H1 (cell line): ENCODE measurements around the gene RLN1. TPM values are rescaled to one million over a fixed set of nuclear protein-coding genes. Genes with fewer than 3 reads are reported as not detected.

ENCODE experiments used
- CTCF ChIA-PET: fragments of 300-600 bp; sonication (Branson Sonifier 250); formaldehyde crosslinking; loops from one replicate; lab custom pipeline; 2021; ENCODE audit not compliant: partially characterized antibody; lab: Charles Lee
- POLR2A ChIA-PET: fragments of 300-600 bp; sonication (Branson Sonifier 250); formaldehyde crosslinking; loops from one replicate; lab custom pipeline; 2021; ENCODE audit warnings: inconsistent platforms; ENCODE audit not compliant: partially characterized antibody; lab: Charles Lee
- DNase-seq, 2 experiments: peaks; one replicate each; pipeline versions ENCODE4 v3.0.0 to v3.0.0-alpha.2; 2010 to 2022; ENCODE audit warnings: low spot score in 2 of 2, low read depth in 1 of 2, mixed read lengths in 1 of 2
- FAIRE-seq: peaks from 2 replicates; lab custom pipeline; 2011; peaks lifted over from hg19 to GRCh38; lab: Jason Lieb, UNC
- H2AFZ ChIP-seq: 2 replicates; pipeline ENCODE4 v1.8.1; 2012; ENCODE audit warnings: low read length, inconsistent platforms
- H2AK5ac ChIP-seq: 2 replicates; pipeline ENCODE4 v1.6.1; 2013; ENCODE audit warnings: low read depth, low read length
- H2BK120ac ChIP-seq: replicated peaks from 2 replicates; pipeline ENCODE3; 2013; ENCODE audit warnings: low read depth, low read length, inconsistent platforms
- H2BK12ac ChIP-seq: 2 replicates; pipeline ENCODE4 v1.6.1; 2013; ENCODE audit warnings: low read depth, low read length
- H2BK15ac ChIP-seq: 2 replicates; pipeline ENCODE4 v1.6.1; 2013; ENCODE audit warnings: low read length
- H2BK20ac ChIP-seq: 2 replicates; pipeline ENCODE4 v1.6.1; 2013; ENCODE audit warnings: low read length
- H2BK5ac ChIP-seq: 2 replicates; pipeline ENCODE4 v1.6.1; 2013; ENCODE audit warnings: low read depth, low read length
- H3K14ac ChIP-seq: 2 replicates; pipeline ENCODE4 v1.6.1; 2013; ENCODE audit warnings: inconsistent platforms; ENCODE audit not compliant: insufficient read length
- H3K18ac ChIP-seq: 2 replicates; pipeline ENCODE4 v1.6.1; 2013; ENCODE audit warnings: low read length; ENCODE audit errors: extremely low read depth
- H3K23ac ChIP-seq: 2 replicates; pipeline ENCODE4 v1.6.1; 2013; ENCODE audit warnings: inconsistent platforms; ENCODE audit not compliant: insufficient read length
- H3K23me2 ChIP-seq: 2 replicates; pipeline ENCODE4 v1.6.1; 2013; ENCODE audit warnings: low read depth, low read length
- H3K27ac ChIP-seq: 2 replicates; pipeline ENCODE4 v1.6.1; 2011; ENCODE audit warnings: low read depth, low read length, inconsistent platforms
- H3K27me3 ChIP-seq, 4 experiments: replicated peaks in 1 of 4; 1 replicate in 1 of 4; 2 replicates in 3 of 4; pipeline versions ENCODE4 v1.6.1 to v1.8.1; 2011 to 2013; ENCODE audit warnings: low read length in 3 of 4, mild to moderate bottlenecking in 3 of 4, inconsistent platforms in 2 of 4, mixed read lengths in 2 of 4, moderate library complexity in 1 of 4; ENCODE audit not compliant: control insufficient read depth in 3 of 4, insufficient read depth in 3 of 4; ENCODE audit errors: extremely low read depth in 1 of 4
- H3K36me3 ChIP-seq, 4 experiments: 2 replicates each; pipeline versions ENCODE4 v1.6.1 to v1.8.1; 2011 to 2013; ENCODE audit warnings: mild to moderate bottlenecking in 4 of 4, low read length in 3 of 4, moderate library complexity in 2 of 4, control low read depth in 1 of 4, inconsistent platforms in 1 of 4; ENCODE audit not compliant: insufficient read depth in 4 of 4, control insufficient read depth in 2 of 4
- H3K4ac ChIP-seq: replicated peaks from 2 replicates; pipeline ENCODE3; 2013; ENCODE audit warnings: low read length, low read depth, mixed read lengths, inconsistent platforms; ENCODE audit not compliant: insufficient read length
- H3K4me1 ChIP-seq, 4 experiments: replicated peaks in 1 of 4; 1 replicate in 1 of 4; 2 replicates in 3 of 4; pipeline versions ENCODE4 v1.6.1 to v1.8.1; 2011 to 2013; ENCODE audit warnings: low read length in 3 of 4, inconsistent platforms in 2 of 4, mixed read lengths in 1 of 4; ENCODE audit not compliant: insufficient read depth in 4 of 4, control insufficient read depth in 3 of 4
- H3K4me2 ChIP-seq, 2 experiments: 2 replicates each; pipeline versions ENCODE4 v1.6.1 to v1.8.1; 2011 to 2013; ENCODE audit warnings: low read depth in 2 of 2, low read length in 2 of 2, control low read depth in 1 of 2, inconsistent platforms in 1 of 2, mild to moderate bottlenecking in 1 of 2; ENCODE audit not compliant: insufficient read depth in 1 of 2
- H3K4me3 ChIP-seq, 4 experiments: fragments of 200-600, 300-600 bp in 1 of 4; sonication (generic), shearing (Covaris generic), sonication (Bioruptor Twin) in 1 of 4; 2 replicates each; pipeline versions ENCODE4 v1.5.1 to v1.8.1; 2011 to 2016; ENCODE audit warnings: low read length in 4 of 4, low read depth in 3 of 4, control low read depth in 2 of 4, inconsistent platforms in 2 of 4, mild to moderate bottlenecking in 2 of 4, mixed read lengths in 1 of 4, moderate library complexity in 1 of 4; ENCODE audit not compliant: insufficient read depth in 2 of 4; ENCODE audit errors: extremely low read depth in 1 of 4
- H3K56ac ChIP-seq: replicated peaks from 2 replicates; pipeline ENCODE3; 2013; ENCODE audit warnings: low read depth, mild to moderate bottlenecking, mixed read lengths, low read length, inconsistent platforms; ENCODE audit not compliant: insufficient read length
- H3K79me1 ChIP-seq: 2 replicates; pipeline ENCODE4 v1.6.1; 2013; ENCODE audit warnings: low read depth, low read length, control low read depth
- H3K79me2 ChIP-seq, 2 experiments: 2 replicates each; pipeline versions ENCODE4 v1.6.1 to v1.8.1; 2012 to 2013; ENCODE audit warnings: low read length in 2 of 2, mild to moderate bottlenecking in 2 of 2, inconsistent platforms in 1 of 2; ENCODE audit not compliant: insufficient read depth in 2 of 2, control insufficient read depth in 1 of 2
- H3K9ac ChIP-seq, 4 experiments: replicated peaks in 1 of 4; 1 replicate in 1 of 4; 2 replicates in 3 of 4; pipeline versions ENCODE4 v1.6.1 to v1.8.1; 2011 to 2013; ENCODE audit warnings: low read depth in 3 of 4, low read length in 3 of 4, control low read depth in 2 of 4, mild to moderate bottlenecking in 2 of 4, moderate library complexity in 2 of 4, inconsistent platforms in 1 of 4; ENCODE audit errors: extremely low read depth in 1 of 4
- H3K9me3 ChIP-seq, 2 experiments: 2 replicates each; pipeline versions ENCODE4 v1.6.1 to v1.8.1; 2012 to 2013; ENCODE audit warnings: mild to moderate bottlenecking in 2 of 2, moderate library complexity in 2 of 2, control low read depth in 1 of 2, inconsistent platforms in 1 of 2, low read depth in 1 of 2, low read length in 1 of 2, mixed read lengths in 1 of 2; ENCODE audit not compliant: insufficient read depth in 2 of 2
- H4K20me1 ChIP-seq, 2 experiments: replicated peaks in 1 of 2; 2 replicates each; pipeline versions ENCODE3 to v1.8.1; 2011 to 2013; ENCODE audit warnings: inconsistent platforms in 2 of 2, low read length in 2 of 2, mild to moderate bottlenecking in 1 of 2; ENCODE audit not compliant: insufficient read depth in 2 of 2, control insufficient read depth in 1 of 2
- H4K5ac ChIP-seq: 2 replicates; pipeline ENCODE4 v1.6.1; 2013; ENCODE audit warnings: low read length, low read depth, mixed read lengths, inconsistent platforms; ENCODE audit not compliant: insufficient read length
- H4K8ac ChIP-seq: 2 replicates; pipeline ENCODE4 v1.8.0; 2013; ENCODE audit warnings: mild to moderate bottlenecking, moderate library complexity, low read length, inconsistent platforms; ENCODE audit not compliant: insufficient read depth; ENCODE audit errors: extremely low read depth
- H4K91ac ChIP-seq: replicated peaks from 2 replicates; pipeline ENCODE3; 2013; ENCODE audit warnings: low read length, mixed read lengths, inconsistent platforms; ENCODE audit not compliant: insufficient read length
- ASH2L ChIP-seq: fragments of 200-600, 300-600 bp; sonication (generic); IDR thresholded peaks from one replicate; pipeline ENCODE4 v1.7.1; 2017; ENCODE audit warnings: low read length
- CBX5 ChIP-seq: fragments of 300-800, 300-1000 bp; sonication (generic); IDR thresholded peaks from 2 replicates; pipeline ENCODE4 v1.7.1; 2016; ENCODE audit warnings: antibody characterized with exemption, low read length, low read depth
- CEBPB ChIP-seq: IDR thresholded peaks from 2 replicates; pipeline ENCODE4 v1.6.1; 2012; ENCODE audit warnings: low read depth, low read length
- CHD2 ChIP-seq: IDR thresholded peaks from 2 replicates; pipeline ENCODE4 v1.6.1; 2012; ENCODE audit warnings: low read length, improper control_type of control experiment
- KDM4A ChIP-seq: IDR thresholded peaks from one replicate; pipeline ENCODE4 v1.7.1; 2012; ENCODE audit warnings: low read depth, mild to moderate bottlenecking, moderate library complexity, low read length, inconsistent platforms; ENCODE audit not compliant: severe bottlenecking
- MAFK ChIP-seq: IDR thresholded peaks from 2 replicates; pipeline ENCODE4 v1.6.1; 2012; ENCODE audit warnings: low read depth, mild to moderate bottlenecking, improper control_type of control experiment, low read length
- POLR2A ChIP-seq, 2 experiments: IDR thresholded peaks; 1 replicate in 1 of 2; 2 replicates in 1 of 2; pipeline ENCODE4 v1.6.1; 2011; ENCODE audit warnings: low read depth in 2 of 2, low read length in 2 of 2, mild to moderate bottlenecking in 2 of 2; ENCODE audit errors: control extremely low read depth in 1 of 2
- POLR2AphosphoS5 ChIP-seq: IDR thresholded peaks from 2 replicates; pipeline ENCODE4 v1.6.1; 2011; ENCODE audit warnings: low read depth, low read length
- RAD21 ChIP-seq, 2 experiments: IDR thresholded peaks in 1 of 2; conservative IDR thresholded peaks in 1 of 2; 2 replicates each; pipeline ENCODE4 v1.6.1; 2011; ENCODE audit warnings: low read depth in 2 of 2, low read length in 2 of 2, improper control_type of control experiment in 1 of 2, inconsistent platforms in 1 of 2, mild to moderate bottlenecking in 1 of 2, moderate library complexity in 1 of 2
- SP2 ChIP-seq: IDR thresholded peaks from 2 replicates; pipeline ENCODE4 v1.6.1; 2012; ENCODE audit warnings: mild to moderate bottlenecking, low read length, inconsistent platforms
- YY1 ChIP-seq: IDR thresholded peaks from 2 replicates; pipeline ENCODE4 v1.6.1; 2011; ENCODE audit warnings: low read depth, mild to moderate bottlenecking, low read length
- WGBS, 2 experiments: shearing (Covaris generic) in 1 of 2; methylation state at CpG; one replicate each; pipeline versions ENCODE4 v1.1.6 to v1.1.7; 2013 to 2015; ENCODE audit warnings: low lambda C conversion rate in 2 of 2, mixed read lengths in 2 of 2, inconsistent platforms in 1 of 2, low coverage in 1 of 2, missing lambda C conversion rate in 1 of 2; ENCODE audit not compliant: insufficient replicate concordance in 2 of 2, insufficient coverage in 1 of 2, insufficient read length in 1 of 2; ENCODE audit errors: extremely low coverage in 1 of 2, missing lambda C conversion rate in 1 of 2; 5-methylcytosine and 5-hydroxymethylcytosine counted together
- polyA plus RNA-seq, 7 experiments: library from polyadenylated mRNA; depleted of rRNA in 3 of 7; stranded (reverse) in 5 of 7; unstranded in 2 of 7; fragments of >200 nt in 5 of 7; fragments of 200-250 nt in 2 of 7; gene quantifications; 1 replicate in 5 of 7; 2 replicates in 1 of 7; 4 replicates in 1 of 7; pipeline versions ENCODE4 v1.2.1 to v1.2.3, GENCODE V29; 2011 to 2013; ENCODE audit warnings: missing spikeins in 2 of 7, mixed read lengths in 2 of 7
- total RNA-seq: library from RNA; stranded (reverse); fragmentation: NEBNext Ultra II Directional; extraction: Animal tissue kit (Norgen Biotek cat#: 25700); gene quantifications from 2 replicates; pipeline ENCODE4 v1.2.1, GENCODE V29; 2021

Gene RLN1
- total and polyA plus RNA-seq, 2 of the 8 experiments (the other 6 are each of a cell fraction or from before 2014, with no cell fraction given) = 0.51 to 0.80 TPM

DNA sequence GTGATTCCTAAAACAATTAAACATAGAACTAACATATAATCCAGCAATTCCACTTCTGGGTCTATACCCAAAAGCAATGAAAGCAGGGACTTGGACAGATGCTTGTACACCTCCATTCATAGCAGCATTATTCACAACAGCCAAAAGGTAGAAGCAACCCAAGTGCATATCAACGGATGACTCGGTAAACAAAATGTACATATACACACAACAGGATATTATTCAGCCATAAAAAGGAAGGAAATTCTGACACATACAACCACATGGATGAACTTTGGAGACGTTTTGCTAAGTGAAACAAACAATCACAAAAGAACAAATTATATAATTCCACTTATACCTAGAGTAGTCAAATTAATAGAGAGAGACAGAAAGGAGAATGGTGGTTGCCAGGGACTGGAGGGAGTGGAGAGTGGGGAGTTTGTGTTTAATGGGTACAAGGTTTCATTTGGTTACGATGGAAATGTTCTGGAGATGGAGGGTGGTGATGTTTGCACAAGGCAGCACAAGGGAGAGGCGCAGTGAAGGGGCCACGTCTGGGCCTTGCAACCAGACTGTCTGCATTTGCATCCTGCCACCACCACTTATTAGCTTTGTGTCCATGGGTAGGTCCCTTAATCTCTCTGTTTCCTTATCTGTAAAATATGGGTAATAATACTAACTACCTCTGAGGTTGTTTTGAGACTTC lies 36.3 kb upstream of the RLN1 start:
- H2BK15ac ChIP-seq = no peak overlapping the region
- ChIA-PET POLR2A (interaction anchor here (0.6 kb wide), 1 partner anchor 46 kb away, joined by 3 read pairs; no protein-coding TSS in a partner anchor), CTCF (interaction anchor here (0.6 to 0.9 kb wide), 2 partner anchors 12 to 74 kb away, joined by 3 to 4 read pairs; partner anchors contain the start of gene CD274)
- no peaks in the 10 kb centered on the region for H3K36me3 ChIP-seq
- no peak for DNase-seq
- no peaks in the 10 kb centered on the region for H3K79me1 ChIP-seq
- H3K9me3 ChIP-seq = no peaks in the 10 kb centered on the region; a peak in 1 of 4 replicates
- H2AFZ ChIP-seq = no peak overlapping the region
- no peak overlapping the region for H2AK5ac ChIP-seq
- H4K20me1 ChIP-seq = no peaks in the 10 kb centered on the region
- H3K4me3 ChIP-seq = no peak overlapping the region
- no peak overlapping the region for H3K14ac ChIP-seq
- H3K4me1 ChIP-seq = peaks cover 0 to 2% (median 0%) of the 10 kb centered on the region in 4 experiments; a peak in 1 of 7 replicates
- no peak overlapping the region for H3K4ac ChIP-seq
- H3K27me3 ChIP-seq = no peaks in the 10 kb centered on the region
- H2BK120ac ChIP-seq = no peak overlapping the region
- no peak overlapping the region for H3K4me2 ChIP-seq
- H3K79me2 ChIP-seq = no peaks in the 10 kb centered on the region
- H3K18ac ChIP-seq = no peak overlapping the region
- WGBS, 2 experiments = 90% methylated on average over 6 of the region's 6 CpGs; no CpG with 5 or more reads in 1 of the 2 experiments
- no peak overlapping the region for H2BK12ac ChIP-seq
- no peak overlapping the region for H4K8ac ChIP-seq
- H4K5ac ChIP-seq = no peak overlapping the region
- no peak overlapping the region for H3K56ac ChIP-seq
- no peak overlapping the region for H2BK20ac ChIP-seq
- H3K23me2 ChIP-seq = no peaks in the 10 kb centered on the region
- H3K9ac ChIP-seq = no peak overlapping the region
- TF ChIP-seq CEBPB (no peak), POLR2A (IDR thresholded peaks at IDR 0.05; ENCODE audit: control extremely low read depth in 1 of 2, low read depth in 2 of 2, low read length in 2 of 2) (no peak), KDM4A (no peak), ASH2L (no peak), RAD21 (IDR thresholded peaks at IDR 0.05 in 1 of 2, conservative IDR thresholded peaks at IDR 0.05 in 1 of 2; ENCODE audit: low read depth in 2 of 2, low read length in 2 of 2) (no peak), SP2 (no peak), CBX5 (no peak), CHD2 (no peak), POLR2AphosphoS5 (no peak), YY1 (no peak), MAFK (no peak)
- TF ChIP-seq, all 59 proteins: peak for 0
- H2BK5ac ChIP-seq = no peak overlapping the region
- no peak overlapping the region for H3K23ac ChIP-seq
- H4K91ac ChIP-seq = no peak overlapping the region
- no peak overlapping the region for H3K27ac ChIP-seq
- no peak for FAIRE-seq
